ENCODE results near the gene HS2ST1. TPM values are rescaled to one million over a fixed set of nuclear protein-coding genes. Genes with fewer than 3 reads are reported as not detected.
"Not testable (repeated sequence)": the region's sequence is repeated elsewhere in the genome, so short reads cannot be mapped to it uniquely, and the experiment has no call there.

HS2ST1 gene
- total RNA-seq, 4 donors from 2014 or later: 11.7 to 25.3 (median 16.9) TPM

GRCh38 chr1:87007323-87007722, 92.9 kb downstream of the HS2ST1 start:
- ATAC-seq (ENCODE audit: low FRiP score): no peak
- TF ChIP-seq CTCF (IDR thresholded peaks at IDR 0.05): no peak
- DNase-seq (ENCODE audit: low spot score): no peak

- DNase-seq (ENCODE audit: low spot score); ATAC-seq (ENCODE audit: low FRiP score): not testable (repeated sequence)
Measured at GRCh38 chr1:87013385-87013784, 99.0 kb downstream of the HS2ST1 start.

GRCh38 chr1:87017998-87018672, 103.7 kb downstream of the HS2ST1 start:
- TF ChIP-seq CTCF (IDR thresholded peaks at IDR 0.05): no peak
- no peak for DNase-seq (ENCODE audit: low spot score)
- ATAC-seq (ENCODE audit: low FRiP score): no peak

GRCh38 chr1:87023326-87023725, 108.9 kb downstream of the HS2ST1 start:
- TF ChIP-seq CTCF (IDR thresholded peaks at IDR 0.05): no peak
- ATAC-seq (ENCODE audit: low FRiP score): no peak
- no peak for DNase-seq (ENCODE audit: low spot score)

- no peak for TF ChIP-seq CTCF (IDR thresholded peaks at IDR 0.05)
- ATAC-seq (ENCODE audit: low FRiP score) (no peak), DNase-seq (ENCODE audit: low spot score) (no peak)
Measured at GRCh38 chr1:87024936-87025540, 110.6 kb downstream of the HS2ST1 start.

- DNase-seq (ENCODE audit: low spot score); ATAC-seq (ENCODE audit: low FRiP score): not testable (repeated sequence)
Measured at GRCh38 chr1:87027561-87027960, 113.1 kb downstream of the HS2ST1 start.

- no peak for TF ChIP-seq CTCF (IDR thresholded peaks at IDR 0.05)
- DNase-seq (ENCODE audit: low spot score) (no peak), ATAC-seq (ENCODE audit: low FRiP score) (no peak)
Measured at GRCh38 chr1:87028576-87028975, 114.1 kb downstream of the HS2ST1 start.
